GM19438 (cell line): ENCODE measurements around the gene NFKB1.

Experiments used
- ATAC-seq: cut with Tn5 transposase; IDR thresholded peaks from one replicate; pipeline ENCODE4 v1.9.1; 2021; ENCODE audit warnings: low read depth; ENCODE audit not compliant: unreplicated experiment

Gene NFKB1

GRCh38 chr4:102665527-102665926 is 164.4 kb downstream of the NFKB1 start:
- no peak for ATAC-seq
